Mesenchymal stem cell (in vitro differentiated cells and primary cell): ENCODE measurements around the gene DSG2.

Source experiments
- DNase-seq: peaks from one replicate; pipeline ENCODE4 v3.0.0-alpha.2; 2013
- H2AFZ ChIP-seq: one replicate; pipeline ENCODE4 v1.6.1; 2013; ENCODE audit warnings: low read depth, mild to moderate bottlenecking, control low read depth, inconsistent platforms, low read length, moderate library complexity
- H2AK5ac ChIP-seq: 2 replicates; pipeline ENCODE4 v1.6.1; 2013; ENCODE audit warnings: low read length, moderate library complexity, mild to moderate bottlenecking, inconsistent platforms; ENCODE audit not compliant: severe bottlenecking
- H2BK120ac ChIP-seq: one replicate; pipeline ENCODE4 v1.6.1; 2013; ENCODE audit warnings: low read depth, mild to moderate bottlenecking, inconsistent platforms, low read length, moderate library complexity
- H2BK12ac ChIP-seq, 2 experiments: one replicate each; pipeline ENCODE4 v1.6.1; 2013; ENCODE audit warnings: inconsistent platforms in 2 of 2, low read length in 2 of 2, mild to moderate bottlenecking in 2 of 2, moderate library complexity in 2 of 2, control low read depth in 1 of 2
- H2BK15ac ChIP-seq: one replicate; pipeline ENCODE4 v1.6.1; 2013; ENCODE audit warnings: mild to moderate bottlenecking, low read depth, inconsistent platforms; ENCODE audit not compliant: poor library complexity, severe bottlenecking
- H2BK5ac ChIP-seq: 2 replicates; pipeline ENCODE4 v1.6.1; 2013; ENCODE audit warnings: low read depth, mild to moderate bottlenecking, low read length, control low read depth, inconsistent platforms; ENCODE audit not compliant: poor library complexity, severe bottlenecking
- H3K14ac ChIP-seq, 2 experiments: one replicate each; pipeline ENCODE4 v1.6.1; 2013; ENCODE audit warnings: inconsistent platforms in 2 of 2, low read length in 2 of 2, control low read depth in 1 of 2, mild to moderate bottlenecking in 1 of 2, moderate library complexity in 1 of 2
- H3K18ac ChIP-seq, 2 experiments: one replicate each; pipeline ENCODE4 v1.6.1; 2013; ENCODE audit warnings: inconsistent platforms in 2 of 2, low read length in 2 of 2, control low read depth in 1 of 2, low read depth in 1 of 2, mild to moderate bottlenecking in 1 of 2
- H3K23ac ChIP-seq, 2 experiments: one replicate each; pipeline ENCODE4 v1.6.1; 2013; ENCODE audit warnings: inconsistent platforms in 2 of 2, low read length in 2 of 2, mild to moderate bottlenecking in 2 of 2, moderate library complexity in 2 of 2, control low read depth in 1 of 2
- H3K27ac ChIP-seq: 2 replicates; pipeline ENCODE4 v1.5.1; 2013; ENCODE audit warnings: mild to moderate bottlenecking, moderate library complexity, low read length, control low read depth, inconsistent platforms; ENCODE audit not compliant: poor library complexity, severe bottlenecking
- H3K27me3 ChIP-seq, 2 experiments: 2 replicates each; pipeline versions ENCODE4 v1.6.1 to v1.7.0; 2013; ENCODE audit warnings: low read length in 2 of 2, mild to moderate bottlenecking in 2 of 2, moderate library complexity in 2 of 2, control low read depth in 1 of 2, inconsistent platforms in 1 of 2; ENCODE audit not compliant: control insufficient read depth in 1 of 2, insufficient read depth in 1 of 2
- H3K36me3 ChIP-seq, 2 experiments: 2 replicates each; pipeline versions ENCODE4 v1.6.1 to v1.7.0; 2013; ENCODE audit warnings: low read length in 2 of 2, control low read depth in 1 of 2, inconsistent platforms in 1 of 2, low read depth in 1 of 2, mild to moderate bottlenecking in 1 of 2; ENCODE audit not compliant: insufficient read depth in 2 of 2, control insufficient read depth in 1 of 2
- H3K4ac ChIP-seq, 2 experiments: one replicate each; pipeline ENCODE4 v1.6.1; 2013; ENCODE audit warnings: inconsistent platforms in 2 of 2, low read length in 2 of 2, mild to moderate bottlenecking in 2 of 2, moderate library complexity in 2 of 2, control low read depth in 1 of 2, low read depth in 1 of 2
- H3K4me1 ChIP-seq: 2 replicates; pipeline ENCODE4 v1.6.1; 2013; ENCODE audit warnings: low read depth, low read length, control low read depth; ENCODE audit not compliant: control insufficient read depth, insufficient read depth
- H3K4me2 ChIP-seq: 2 replicates; pipeline ENCODE4 v1.6.1; 2013; ENCODE audit warnings: low read length, mild to moderate bottlenecking, inconsistent platforms; ENCODE audit not compliant: poor library complexity, severe bottlenecking
- H3K4me3 ChIP-seq, 2 experiments: 2 replicates each; pipeline versions ENCODE4 v1.5.1 to v1.7.0; 2013; ENCODE audit warnings: low read length in 2 of 2, mild to moderate bottlenecking in 2 of 2, control low read depth in 1 of 2, low read depth in 1 of 2; ENCODE audit not compliant: insufficient read depth in 1 of 2
- H3K79me1 ChIP-seq: replicated peaks from 2 replicates; pipeline ENCODE4 v1.6.1; 2013; ENCODE audit warnings: mild to moderate bottlenecking, control low read depth, low read length, inconsistent platforms; ENCODE audit not compliant: poor library complexity, severe bottlenecking
- H3K9ac ChIP-seq: 2 replicates; pipeline ENCODE4 v1.7.0; 2013; ENCODE audit warnings: mild to moderate bottlenecking, low read length, moderate library complexity
- H3K9me3 ChIP-seq: 2 replicates; pipeline ENCODE4 v1.7.0; 2013; ENCODE audit warnings: mild to moderate bottlenecking, low read length; ENCODE audit not compliant: control insufficient read depth
- H4K8ac ChIP-seq: one replicate; pipeline ENCODE4 v1.6.1; 2013; ENCODE audit warnings: inconsistent platforms, mild to moderate bottlenecking, low read length, moderate library complexity
- H4K91ac ChIP-seq: one replicate; pipeline ENCODE4 v1.6.1; 2013; ENCODE audit warnings: mild to moderate bottlenecking, low read length, inconsistent platforms
- WGBS: methylation state at CpG from one replicate; pipeline ENCODE4 v1.1.7; 2013; ENCODE audit warnings: mixed read lengths; 5-methylcytosine and 5-hydroxymethylcytosine counted together

The DSG2 gene

DNA sequence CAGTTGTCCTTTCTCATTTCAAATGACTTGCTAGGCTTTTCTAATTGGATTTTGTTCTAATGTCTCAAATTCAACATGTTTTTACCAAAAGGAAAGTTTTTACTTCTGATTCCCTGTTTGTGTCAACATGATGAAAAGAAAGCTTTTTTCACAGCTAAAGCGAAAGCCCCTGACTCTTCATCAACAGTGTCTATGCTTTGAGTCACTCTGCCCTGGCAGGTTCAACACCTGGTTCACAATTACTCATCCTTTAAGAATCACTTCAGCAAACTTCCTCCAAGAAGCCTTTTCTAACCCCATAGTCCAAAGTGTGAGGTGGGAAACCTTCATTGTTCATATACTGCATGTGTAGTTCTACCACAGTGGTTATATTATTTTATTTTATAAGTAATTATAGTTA is 7.6 kb upstream of the DSG2 start:
- H3K9me3 ChIP-seq, result no peaks in the 10 kb centered on the region
- no peak overlapping the region for H4K91ac ChIP-seq
- no peak overlapping the region for H4K8ac ChIP-seq
- no peak overlapping the region for H3K9ac ChIP-seq
- no peak overlapping the region for H3K4me2 ChIP-seq
- H2AK5ac ChIP-seq, result no peak overlapping the region
- peaks cover 7% of the 10 kb centered on the region for H3K4me1 ChIP-seq
- H2AFZ ChIP-seq, result no peak overlapping the region
- no peak overlapping the region for H3K27ac ChIP-seq
- no peak overlapping the region for H3K18ac ChIP-seq
- H2BK5ac ChIP-seq, result no peak overlapping the region
- DNase-seq, result no peak
- H3K27me3 ChIP-seq, result no peaks in the 10 kb centered on the region
- no peak overlapping the region for H3K14ac ChIP-seq
- H2BK15ac ChIP-seq, result no peak overlapping the region
- no peak overlapping the region for H2BK120ac ChIP-seq
- no peaks in the 10 kb centered on the region for H3K79me1 ChIP-seq
- no peak overlapping the region for H3K4ac ChIP-seq
- no peak overlapping the region for H3K4me3 ChIP-seq
- H2BK12ac ChIP-seq, result no peak overlapping the region
- H3K23ac ChIP-seq, result no peak overlapping the region
- H3K36me3 ChIP-seq, result no peaks in the 10 kb centered on the region
- WGBS, result 89% methylated on average over 1 of the region's 1 CpG

DNA sequence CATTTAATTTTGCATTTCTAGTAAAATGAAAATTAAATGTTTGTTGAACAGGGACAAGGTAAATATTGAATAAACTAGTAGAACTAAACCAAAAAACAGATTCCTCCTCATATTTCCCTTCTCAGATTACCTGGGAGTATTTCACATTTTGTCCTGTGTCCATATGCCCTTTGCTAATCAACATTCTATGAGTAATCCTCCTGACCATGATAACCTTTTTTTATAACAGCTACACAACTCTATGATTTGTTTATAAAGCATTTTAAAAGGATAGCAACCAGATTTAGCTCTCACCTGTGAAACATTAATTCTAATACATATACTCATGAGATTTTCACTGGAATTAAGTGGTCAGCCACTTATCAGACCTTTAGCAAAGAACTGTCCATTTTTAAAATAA is 7.1 kb upstream of the DSG2 start:
- Histone ChIP-seq H2BK120ac (no peak overlapping the region), H3K79me1 (no peaks in the 10 kb centered on the region), H2BK12ac (no peak overlapping the region), H3K4me3 (no peak overlapping the region), H3K14ac (no peak overlapping the region), H3K4me1 (peaks cover 7% of the 10 kb centered on the region), H2AK5ac (no peak overlapping the region), H3K27me3 (peaks cover 0 to 2% of the 10 kb centered on the region in 2 experiments), H3K4ac (no peak overlapping the region), H2AFZ (no peak overlapping the region), H3K9ac (no peak overlapping the region), H3K4me2 (no peak overlapping the region), H4K91ac (no peak overlapping the region), H3K9me3 (no peaks in the 10 kb centered on the region), H3K23ac (no peak overlapping the region), H3K36me3 (no peaks in the 10 kb centered on the region), H4K8ac (no peak overlapping the region), H2BK15ac (no peak overlapping the region), H3K18ac (no peak overlapping the region), H2BK5ac (no peak overlapping the region), H3K27ac (no peak overlapping the region)
- DNase-seq, result no peak

DNA sequence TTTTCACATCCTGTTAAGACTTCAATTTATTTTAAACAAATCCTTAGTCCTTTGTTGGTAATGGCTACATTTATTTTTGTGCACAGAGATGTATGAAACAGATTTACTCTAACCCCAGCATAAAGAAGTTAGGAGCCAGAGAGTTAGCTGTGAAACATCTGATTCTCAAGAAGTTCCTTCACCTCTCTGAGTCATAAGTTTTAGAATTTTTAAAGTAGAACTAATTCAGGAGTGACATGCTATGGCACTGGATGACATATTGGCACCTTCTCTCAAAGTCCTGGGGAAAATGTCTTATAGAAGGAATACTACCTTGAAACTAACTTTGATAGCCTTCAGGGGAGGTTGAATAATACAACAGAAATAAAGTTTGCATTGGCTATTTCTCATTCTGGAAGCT is 6.4 kb upstream of the DSG2 start:
- H3K4me2 ChIP-seq, result no peak overlapping the region
- H3K27me3 ChIP-seq, result peaks cover 0 to 7% of the 10 kb centered on the region in 2 experiments
- no peaks in the 10 kb centered on the region for H3K36me3 ChIP-seq
- H2AFZ ChIP-seq, result no peak overlapping the region
- H3K18ac ChIP-seq, result no peak overlapping the region
- no peak overlapping the region for H3K9ac ChIP-seq
- H4K91ac ChIP-seq, result no peak overlapping the region
- H3K79me1 ChIP-seq, result no peaks in the 10 kb centered on the region
- no peak for DNase-seq
- no peak overlapping the region for H3K14ac ChIP-seq
- H2BK120ac ChIP-seq, result no peak overlapping the region
- no peak overlapping the region for H2AK5ac ChIP-seq
- H2BK5ac ChIP-seq, result no peak overlapping the region
- no peak overlapping the region for H3K4ac ChIP-seq
- H3K27ac ChIP-seq, result no peak overlapping the region
- no peak overlapping the region for H4K8ac ChIP-seq
- no peak overlapping the region for H2BK12ac ChIP-seq
- no peak overlapping the region for H2BK15ac ChIP-seq
- H3K23ac ChIP-seq, result no peak overlapping the region
- no peak overlapping the region for H3K4me3 ChIP-seq
- peaks cover 7% of the 10 kb centered on the region for H3K4me1 ChIP-seq
- no peaks in the 10 kb centered on the region for H3K9me3 ChIP-seq

DNA sequence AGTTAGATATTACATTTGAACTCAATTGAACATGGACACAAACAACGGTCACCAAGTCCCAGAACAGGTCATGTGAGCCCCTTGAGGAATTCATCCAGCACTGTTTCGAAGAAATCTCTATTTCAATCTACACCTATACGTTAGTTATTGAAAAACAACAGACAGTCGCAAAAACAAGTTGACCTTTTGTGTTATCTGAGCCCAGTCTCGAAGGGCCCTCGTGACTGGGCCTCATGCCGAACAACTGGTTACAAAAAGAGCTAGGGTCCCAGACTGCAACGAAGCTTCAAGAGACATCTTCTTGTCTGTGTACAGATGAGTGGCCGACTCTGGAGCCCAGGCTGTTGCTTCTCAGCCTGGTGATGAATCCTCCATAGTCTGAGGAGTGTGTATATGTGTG is 5.3 kb upstream of the DSG2 start:
- H3K4me3 ChIP-seq, result no peak overlapping the region
- peaks cover 0 to 17% of the 10 kb centered on the region in 2 experiments for H3K27me3 ChIP-seq
- H3K9ac ChIP-seq, result no peak overlapping the region
- no peak overlapping the region for H2AK5ac ChIP-seq
- H3K18ac ChIP-seq, result no peak overlapping the region
- no peak overlapping the region for H3K27ac ChIP-seq
- no peak overlapping the region for H2BK120ac ChIP-seq
- H2BK15ac ChIP-seq, result no peak overlapping the region
- H3K9me3 ChIP-seq, result no peaks in the 10 kb centered on the region
- 91% methylated on average over 8 of the region's 9 CpGs for WGBS
- no peak overlapping the region for H2BK5ac ChIP-seq
- no peak overlapping the region for H4K8ac ChIP-seq
- no peak for DNase-seq
- no peak overlapping the region for H2BK12ac ChIP-seq
- no peak overlapping the region for H2AFZ ChIP-seq
- no peak overlapping the region for H3K4ac ChIP-seq
- H3K4me1 ChIP-seq, result peaks cover 4% of the 10 kb centered on the region
- no peaks in the 10 kb centered on the region for H3K79me1 ChIP-seq
- no peak overlapping the region for H3K14ac ChIP-seq
- no peaks in the 10 kb centered on the region for H3K36me3 ChIP-seq
- H3K4me2 ChIP-seq, result no peak overlapping the region
- H3K23ac ChIP-seq, result no peak overlapping the region
- H4K91ac ChIP-seq, result no peak overlapping the region
